Parathyroid adenoma (tissue), 2 donors: Measurements from ENCODE around the gene CACNA1F.

Source experiments
- H2AFZ ChIP-seq: fragments of 300-600 bp; sonication (generic); one replicate; pipeline ENCODE4 v1.7.0; 2017; ENCODE audit warnings: antibody characterized with exemption, mild to moderate bottlenecking
- H3K27ac ChIP-seq: fragments of 300-600 bp; sonication (generic); one replicate; pipeline ENCODE4 v1.7.0; 2017
- H3K27me3 ChIP-seq: fragments of 300-600 bp; sonication (generic); one replicate; pipeline ENCODE4 v1.7.0; 2017; ENCODE audit warnings: low read length; ENCODE audit not compliant: control insufficient read depth, insufficient read depth
- H3K36me3 ChIP-seq: fragments of 300-600 bp; sonication (generic); one replicate; pipeline ENCODE4 v1.7.0; 2017; ENCODE audit warnings: low read length; ENCODE audit not compliant: control insufficient read depth, insufficient read depth
- H3K4me1 ChIP-seq: fragments of 300-600 bp; sonication (generic); one replicate; pipeline ENCODE4 v1.7.0; 2017; ENCODE audit warnings: control low read depth
- H3K4me2 ChIP-seq: fragments of 300-600 bp; sonication (generic); one replicate; pipeline ENCODE4 v1.7.0; 2017; ENCODE audit warnings: low read length
- H3K4me3 ChIP-seq: fragments of 300-600 bp; sonication (generic); one replicate; pipeline ENCODE4 v1.7.0; 2017; ENCODE audit warnings: low read depth, low read length
- H3K79me2 ChIP-seq: fragments of 300-600 bp; sonication (generic); one replicate; pipeline ENCODE4 v1.7.0; 2017; ENCODE audit warnings: control low read depth
- H3K9ac ChIP-seq: fragments of 300-600 bp; sonication (generic); one replicate; pipeline ENCODE4 v1.7.0; 2017; ENCODE audit warnings: mild to moderate bottlenecking
- H3K9me3 ChIP-seq: fragments of 300-600 bp; sonication (generic); one replicate; pipeline ENCODE4 v1.7.0; 2017; ENCODE audit warnings: low read length; ENCODE audit not compliant: control insufficient read depth
- CTCF ChIP-seq: fragments of 300-600 bp; sonication (generic); IDR thresholded peaks from one replicate; pipeline ENCODE4 v1.7.0; 2017; ENCODE audit warnings: antibody characterized with exemption, mild to moderate bottlenecking
- donor health status: primary hyperparathyroidism.

Gene CACNA1F

GRCh38 chrX:49247916-49248811 is 15.0 kb upstream of the CACNA1F start:
- Histone ChIP-seq H3K4me2 (no peak overlapping the region), H3K4me1 (no peaks in the 10 kb centered on the region), H3K27me3 (no peaks in the 10 kb centered on the region), H3K36me3 (no peaks in the 10 kb centered on the region), H3K79me2 (no peaks in the 10 kb centered on the region), H3K9me3 (no peaks in the 10 kb centered on the region), H3K27ac (no peak overlapping the region), H2AFZ (no peak overlapping the region), H3K9ac (no peak overlapping the region), H3K4me3 (no peak overlapping the region)
- no peak for TF ChIP-seq CTCF

GRCh38 chrX:49247346-49247745 is 14.2 kb upstream of the CACNA1F start:
- no peak for TF ChIP-seq CTCF
- Histone ChIP-seq H3K9ac (no peak overlapping the region), H2AFZ (no peak overlapping the region), H3K9me3 (no peaks in the 10 kb centered on the region), H3K27ac (no peak overlapping the region), H3K4me3 (no peak overlapping the region), H3K4me2 (no peak overlapping the region), H3K36me3 (no peaks in the 10 kb centered on the region), H3K79me2 (no peaks in the 10 kb centered on the region), H3K4me1 (no peaks in the 10 kb centered on the region), H3K27me3 (no peaks in the 10 kb centered on the region)

- H3K9me3 ChIP-seq: no peaks in the 10 kb centered on the region
- H3K27me3 ChIP-seq: no peaks in the 10 kb centered on the region
- no peak overlapping the region for H3K4me2 ChIP-seq
- H3K27ac ChIP-seq: no peak overlapping the region
- H3K36me3 ChIP-seq: no peaks in the 10 kb centered on the region
- no peak overlapping the region for H2AFZ ChIP-seq
- no peak overlapping the region for H3K9ac ChIP-seq
- TF ChIP-seq CTCF: no peak
- H3K4me3 ChIP-seq: no peak overlapping the region
- H3K4me1 ChIP-seq: no peaks in the 10 kb centered on the region
- no peaks in the 10 kb centered on the region for H3K79me2 ChIP-seq
These were observed 13.4 kb upstream of the CACNA1F start for GRCh38 chrX:49246541-49246940.

- no peak for TF ChIP-seq CTCF
- H3K36me3 ChIP-seq: no peaks in the 10 kb centered on the region
- no peak overlapping the region for H3K9ac ChIP-seq
- no peak overlapping the region for H2AFZ ChIP-seq
- H3K27ac ChIP-seq: no peak overlapping the region
- no peak overlapping the region for H3K4me2 ChIP-seq
- H3K9me3 ChIP-seq: no peaks in the 10 kb centered on the region
- H3K4me3 ChIP-seq: no peak overlapping the region
- H3K79me2 ChIP-seq: no peaks in the 10 kb centered on the region
- no peaks in the 10 kb centered on the region for H3K4me1 ChIP-seq
- H3K27me3 ChIP-seq: no peaks in the 10 kb centered on the region
These were observed 11.1 kb upstream of the CACNA1F start for GRCh38 chrX:49244207-49244606.

GRCh38 chrX:49243166-49243565 is 10.0 kb upstream of the CACNA1F start:
- Histone ChIP-seq H3K9me3 (no peaks in the 10 kb centered on the region), H3K36me3 (no peaks in the 10 kb centered on the region)

More at GRCh38 chrX:49243166-49243565, 10.0 kb upstream of the CACNA1F start:
- Histone ChIP-seq H3K27ac (no peak overlapping the region), H3K4me3 (no peak overlapping the region), H3K79me2 (no peaks in the 10 kb centered on the region), H3K27me3 (no peaks in the 10 kb centered on the region), H3K4me2 (no peak overlapping the region), H3K4me1 (no peaks in the 10 kb centered on the region), H3K9ac (no peak overlapping the region), H2AFZ (no peak overlapping the region)
- TF ChIP-seq CTCF: no peak
